Caco-2 (cell line): ENCODE measurements around the gene IFNGR1. TPM values are rescaled to one million over a fixed set of nuclear protein-coding genes. Genes with fewer than 3 reads are reported as not detected.
"Not testable (repeated sequence)": the region's sequence is repeated elsewhere in the genome, so short reads cannot be mapped to it uniquely, and the experiment has no call there.

Experiments used
- BruUV-seq: library from RNA; stranded (reverse); fragments of 400-500 nt; replicated peaks from 2 replicates; lab custom pipeline; 2021; lab: Mats Ljungman, UMichigan
- CTCF ChIA-PET: fragments of 300-600 bp; sonication (Branson Sonifier 250); formaldehyde crosslinking; loops from one replicate; lab custom pipeline; 2022; ENCODE audit warnings: antibody characterized with exemption; lab: Charles Lee
- POLR2A ChIA-PET: fragments of 300-600 bp; sonication (Branson Sonifier 250); formaldehyde crosslinking; loops from one replicate; lab custom pipeline; 2022; ENCODE audit warnings: antibody characterized with exemption; lab: Charles Lee
- DNase-seq, 2 experiments: peaks; one replicate each; pipeline versions ENCODE4 v3.0.0 to v3.0.0-alpha.2; 2020 to 2022
- H3K27me3 ChIP-seq: replicated peaks from 2 replicates; pipeline ENCODE4 v1.6.0; 2011; ENCODE audit warnings: low read length; ENCODE audit not compliant: control insufficient read depth, insufficient read depth
- H3K36me3 ChIP-seq: 2 replicates; pipeline ENCODE4 v1.5.1; 2011; ENCODE audit warnings: low read length; ENCODE audit not compliant: control insufficient read depth, insufficient read depth
- H3K4me1 ChIP-seq: fragments of 250-450 bp; sonication (Bioruptor Pico); 2 replicates; pipeline ENCODE4 v1.5.1; 2020; ENCODE audit warnings: mild to moderate bottlenecking
- H3K4me3 ChIP-seq: 2 replicates; pipeline ENCODE4 v1.5.1; 2011; ENCODE audit warnings: low read depth, mild to moderate bottlenecking, control low read depth, low read length
- H3K9me3 ChIP-seq: fragments of 250-450 bp; sonication (Bioruptor Pico); 2 replicates; pipeline ENCODE4 v1.5.1; 2020; ENCODE audit warnings: mild to moderate bottlenecking, moderate library complexity
- H3K27ac Mint-ChIP-seq: one replicate; pipeline ENCODE4 v1.8.0; 2022; ENCODE audit warnings: mixed read lengths; ENCODE audit not compliant: unreplicated experiment
- H3K27me3 Mint-ChIP-seq: one replicate; pipeline ENCODE4 v1.8.0; 2022; ENCODE audit warnings: mixed read lengths; ENCODE audit not compliant: insufficient read depth, unreplicated experiment
- H3K36me3 Mint-ChIP-seq: one replicate; pipeline ENCODE4 v1.8.0; 2022; ENCODE audit warnings: mild to moderate bottlenecking, mixed read lengths; ENCODE audit not compliant: insufficient read depth, unreplicated experiment
- H3K4me1 Mint-ChIP-seq: one replicate; pipeline ENCODE4 v1.8.0; 2022; ENCODE audit warnings: low read depth, mixed read lengths; ENCODE audit not compliant: unreplicated experiment
- H3K4me3 Mint-ChIP-seq: one replicate; pipeline ENCODE4 v1.8.0; 2022; ENCODE audit warnings: mild to moderate bottlenecking, moderate library complexity, mixed read lengths; ENCODE audit not compliant: unreplicated experiment
- H3K9me3 Mint-ChIP-seq: one replicate; pipeline ENCODE4 v1.8.0; 2022; ENCODE audit warnings: mixed read lengths; ENCODE audit not compliant: unreplicated experiment
- intact Hi-C: fragments of 100-400 bp; cut with micrococcal nuclease; formaldehyde crosslinking; loops from one replicate; pipeline ENCODE4 v1.10.0; 2022; ENCODE audit not compliant: unreplicated experiment
- total RNA-seq: library from RNA; stranded (reverse); gene quantifications from 2 replicates; pipeline ENCODE4 v1.2.3, GENCODE V29; 2022
- TF ChIP-seq, protein P1 (sequence below), 2 experiments: fragments of 200-600 bp in 1 of 2; IDR thresholded peaks; 1 replicate in 1 of 2; 2 replicates in 1 of 2; pipeline versions ENCODE4 v1.5.1 to v1.8.0; 2011 to 2022; ENCODE audit warnings: antibody characterized with exemption in 1 of 2, control low read depth in 1 of 2, inconsistent platforms in 1 of 2, low read depth in 1 of 2, low read length in 1 of 2, mild to moderate bottlenecking in 1 of 2, moderate library complexity in 1 of 2; ENCODE audit not compliant: insufficient read depth in 1 of 2, severe bottlenecking in 1 of 2, unreplicated experiment in 1 of 2

The IFNGR1 gene
- total RNA-seq, 1 experiment from 2014 or later = 58.0 TPM

GRCh38 chr6:137258170-137258569 lies 39.0 kb upstream of the IFNGR1 start:
- TF ChIP-seq, protein P1, sequence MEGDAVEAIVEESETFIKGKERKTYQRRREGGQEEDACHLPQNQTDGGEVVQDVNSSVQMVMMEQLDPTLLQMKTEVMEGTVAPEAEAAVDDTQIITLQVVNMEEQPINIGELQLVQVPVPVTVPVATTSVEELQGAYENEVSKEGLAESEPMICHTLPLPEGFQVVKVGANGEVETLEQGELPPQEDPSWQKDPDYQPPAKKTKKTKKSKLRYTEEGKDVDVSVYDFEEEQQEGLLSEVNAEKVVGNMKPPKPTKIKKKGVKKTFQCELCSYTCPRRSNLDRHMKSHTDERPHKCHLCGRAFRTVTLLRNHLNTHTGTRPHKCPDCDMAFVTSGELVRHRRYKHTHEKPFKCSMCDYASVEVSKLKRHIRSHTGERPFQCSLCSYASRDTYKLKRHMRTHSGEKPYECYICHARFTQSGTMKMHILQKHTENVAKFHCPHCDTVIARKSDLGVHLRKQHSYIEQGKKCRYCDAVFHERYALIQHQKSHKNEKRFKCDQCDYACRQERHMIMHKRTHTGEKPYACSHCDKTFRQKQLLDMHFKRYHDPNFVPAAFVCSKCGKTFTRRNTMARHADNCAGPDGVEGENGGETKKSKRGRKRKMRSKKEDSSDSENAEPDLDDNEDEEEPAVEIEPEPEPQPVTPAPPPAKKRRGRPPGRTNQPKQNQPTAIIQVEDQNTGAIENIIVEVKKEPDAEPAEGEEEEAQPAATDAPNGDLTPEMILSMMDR (IDR thresholded peaks at IDR 0.05; ENCODE audit: insufficient read depth in 1 of 2, low read depth in 1 of 2, low read length in 1 of 2, severe bottlenecking in 1 of 2, unreplicated experiment in 1 of 2) = no peak
- no peak for DNase-seq
- no peaks in the 10 kb centered on the region for H3K36me3 ChIP-seq
- intact Hi-C loops = no loop called here
- H3K4me1 ChIP-seq = peaks cover 6% of the 10 kb centered on the region; the same call in 1 of the 2 replicates
- no peaks in the 10 kb centered on the region for H3K27me3 ChIP-seq
- peaks cover 17% of the 10 kb centered on the region for H3K9me3 ChIP-seq
- H3K4me1 Mint-ChIP-seq = no peaks in the 10 kb centered on the region
- peaks cover 24% of the 10 kb centered on the region for H3K9me3 Mint-ChIP-seq
- ChIA-PET POLR2A (no interaction called here), CTCF (no interaction called here)
- BruUV-seq = no TSS peak
- H3K4me3 Mint-ChIP-seq = no peak overlapping the region
- no peak overlapping the region for H3K27ac Mint-ChIP-seq
- no peaks in the 10 kb centered on the region for H3K27me3 Mint-ChIP-seq
- H3K36me3 Mint-ChIP-seq = no peaks in the 10 kb centered on the region
- no peak overlapping the region for H3K4me3 ChIP-seq

- no peaks in the 10 kb centered on the region for H3K27me3 Mint-ChIP-seq
- TF ChIP-seq, protein P1 (IDR thresholded peaks at IDR 0.05; ENCODE audit: insufficient read depth in 1 of 2, low read depth in 1 of 2, low read length in 1 of 2, severe bottlenecking in 1 of 2, unreplicated experiment in 1 of 2) = no peak
- Histone ChIP-seq H3K9me3 (peaks cover 21% of the 10 kb centered on the region), H3K4me3 (no peak overlapping the region), H3K27me3 (no peaks in the 10 kb centered on the region), H3K4me1 (peaks cover 2% of the 10 kb centered on the region; the same call in 1 of the 2 replicates), H3K36me3 (no peaks in the 10 kb centered on the region)
- no TSS peak for BruUV-seq
- no peak overlapping the region for H3K4me3 Mint-ChIP-seq
- peaks cover 39% of the 10 kb centered on the region for H3K9me3 Mint-ChIP-seq
- ChIA-PET CTCF (interaction anchor here (0.6 kb wide), 1 partner anchor 15 kb away, joined by 3 read pairs; no protein-coding TSS in a partner anchor), POLR2A (no interaction called here)
- no peaks in the 10 kb centered on the region for H3K4me1 Mint-ChIP-seq
- H3K27ac Mint-ChIP-seq = no peak overlapping the region
- H3K36me3 Mint-ChIP-seq = no peaks in the 10 kb centered on the region
- intact Hi-C loops = no loop called here
- no peak for DNase-seq
Observed at GRCh38 chr6:137256350-137257103, 37.3 kb upstream of the IFNGR1 start.

DNA sequence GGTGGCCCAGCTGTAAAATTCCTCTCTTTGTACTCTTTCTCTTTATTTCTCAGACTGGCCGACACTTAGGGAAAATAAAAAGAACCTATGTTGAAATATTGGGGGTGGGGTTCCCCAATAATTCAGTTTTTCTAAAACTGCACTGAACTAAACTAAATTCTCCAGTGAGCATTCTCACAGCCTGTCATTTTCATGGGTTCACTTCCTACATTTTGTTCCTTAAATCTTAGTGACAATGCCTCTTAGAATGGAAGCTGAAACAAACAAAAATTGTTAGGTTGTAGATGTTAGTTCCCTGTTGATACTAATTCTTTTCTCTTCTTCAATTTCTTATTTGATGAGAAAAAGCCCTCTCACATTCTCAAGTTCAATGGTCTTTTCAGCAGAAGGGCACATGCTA lies 35.8 kb upstream of the IFNGR1 start:
- Mint-ChIP-seq H3K9me3 (peaks cover 39% of the 10 kb centered on the region), H3K27ac (no peak overlapping the region), H3K27me3 (no peaks in the 10 kb centered on the region), H3K4me1 (no peaks in the 10 kb centered on the region), H3K4me3 (no peak overlapping the region), H3K36me3 (no peaks in the 10 kb centered on the region)
- CTCF ChIA-PET = no interaction called here
- H3K36me3 ChIP-seq = no peaks in the 10 kb centered on the region
- no TSS peak for BruUV-seq
- POLR2A ChIA-PET = no interaction called here
- peaks cover 24% of the 10 kb centered on the region for H3K9me3 ChIP-seq
- no peak for DNase-seq
- H3K4me1 ChIP-seq = no peaks in the 10 kb centered on the region
- intact Hi-C loops = no loop called here
- H3K4me3 ChIP-seq = no peak overlapping the region
- TF ChIP-seq, protein P1 (IDR thresholded peaks at IDR 0.05; ENCODE audit: insufficient read depth in 1 of 2, low read depth in 1 of 2, low read length in 1 of 2, severe bottlenecking in 1 of 2, unreplicated experiment in 1 of 2) = no peak
- H3K27me3 ChIP-seq = no peaks in the 10 kb centered on the region

DNA sequence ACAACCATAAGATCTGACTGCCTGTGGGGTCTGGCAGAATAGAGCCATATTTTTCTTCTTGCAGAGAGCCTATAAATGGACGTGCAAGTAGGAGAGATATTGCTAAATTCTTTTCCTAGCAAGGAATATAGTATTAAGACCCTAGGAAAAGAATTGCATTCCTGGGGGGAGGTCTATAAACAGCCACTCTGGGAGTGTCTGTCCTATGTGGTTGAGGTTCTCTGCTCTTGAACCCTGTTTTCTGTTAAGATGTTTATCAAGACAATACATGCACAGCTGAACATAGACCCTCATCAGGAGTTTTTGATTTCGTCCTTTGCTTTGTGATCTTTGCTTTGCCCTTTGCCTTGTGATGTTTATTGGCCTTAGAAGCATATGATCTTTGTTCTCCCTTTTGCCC lies 35.2 kb upstream of the IFNGR1 start:
- H3K36me3 ChIP-seq, H3K36me3 Mint-ChIP-seq, BruUV-seq, H3K27ac Mint-ChIP-seq, H3K4me1 ChIP-seq, CTCF ChIA-PET, intact Hi-C loops, H3K4me3 Mint-ChIP-seq, H3K4me3 ChIP-seq, POLR2A ChIA-PET, DNase-seq, H3K4me1 Mint-ChIP-seq, H3K27me3 Mint-ChIP-seq, H3K27me3 ChIP-seq: not testable (repeated sequence)
- H3K9me3 Mint-ChIP-seq = peaks cover 39% of the 10 kb centered on the region
- peaks cover 24% of the 10 kb centered on the region for H3K9me3 ChIP-seq
